Tibial artery (tissue), 4 donors: ENCODE measurements around the gene OCA2.

ENCODE experiments used
- DNase-seq, 2 donors: peaks; one replicate each; pipeline ENCODE4 v3.0.0-alpha.2; 2019
- H3K27ac ChIP-seq, 2 donors: fragments of 200-600 bp; sonication (generic) in 1 of 2; 1 replicate in 1 of 2; 2 replicates in 1 of 2; pipeline ENCODE4 v1.5.1; 2018 to 2019; ENCODE audit warnings: mild to moderate bottlenecking in 1 of 2
- H3K27me3 ChIP-seq, 2 donors: fragments of 200-600 bp; sonication (generic) in 1 of 2; one replicate each; pipeline versions ENCODE4 v1.5.1 to v1.6.0; 2016 to 2019
- H3K36me3 ChIP-seq, 3 donors: fragments of 200-600 bp; sonication (generic) in 2 of 3; one replicate each; pipeline ENCODE4 v1.5.1; 2016 to 2019; ENCODE audit warnings: mild to moderate bottlenecking in 2 of 3
- H3K4me1 ChIP-seq, 4 donors: fragments of 200-600 bp; sonication (generic) in 2 of 4; 1 replicate in 3 of 4; 2 replicates in 1 of 4; pipeline ENCODE4 v1.5.1; 2016 to 2019
- H3K4me3 ChIP-seq, 2 donors: fragments of 200-600 bp; sonication (generic) in 1 of 2; 1 replicate in 1 of 2; 2 replicates in 1 of 2; pipeline ENCODE4 v1.5.1; 2018 to 2019; ENCODE audit warnings: mild to moderate bottlenecking in 2 of 2
- H3K9me3 ChIP-seq, 3 donors: fragments of 200-600 bp; sonication (generic) in 1 of 3; one replicate each; pipeline ENCODE4 v1.5.1; 2016 to 2019
- intact Hi-C: fragments of 100-400 bp; cut with DNase I; formaldehyde crosslinking; loops from one replicate; pipeline ENCODE4 v1.15.0; 2023; ENCODE audit warnings: low total_unique reads
- TF ChIP-seq, protein P1 (sequence below), 2 experiments: fragments of 200-600 bp in 1 of 2; fragments of 450-650 bp in 1 of 2; IDR thresholded peaks; one replicate each; pipeline ENCODE4 v1.5.1; 2017 to 2019; ENCODE audit warnings: antibody characterized with exemption in 2 of 2, mild to moderate bottlenecking in 1 of 2, moderate library complexity in 1 of 2

The OCA2 gene

DNA sequence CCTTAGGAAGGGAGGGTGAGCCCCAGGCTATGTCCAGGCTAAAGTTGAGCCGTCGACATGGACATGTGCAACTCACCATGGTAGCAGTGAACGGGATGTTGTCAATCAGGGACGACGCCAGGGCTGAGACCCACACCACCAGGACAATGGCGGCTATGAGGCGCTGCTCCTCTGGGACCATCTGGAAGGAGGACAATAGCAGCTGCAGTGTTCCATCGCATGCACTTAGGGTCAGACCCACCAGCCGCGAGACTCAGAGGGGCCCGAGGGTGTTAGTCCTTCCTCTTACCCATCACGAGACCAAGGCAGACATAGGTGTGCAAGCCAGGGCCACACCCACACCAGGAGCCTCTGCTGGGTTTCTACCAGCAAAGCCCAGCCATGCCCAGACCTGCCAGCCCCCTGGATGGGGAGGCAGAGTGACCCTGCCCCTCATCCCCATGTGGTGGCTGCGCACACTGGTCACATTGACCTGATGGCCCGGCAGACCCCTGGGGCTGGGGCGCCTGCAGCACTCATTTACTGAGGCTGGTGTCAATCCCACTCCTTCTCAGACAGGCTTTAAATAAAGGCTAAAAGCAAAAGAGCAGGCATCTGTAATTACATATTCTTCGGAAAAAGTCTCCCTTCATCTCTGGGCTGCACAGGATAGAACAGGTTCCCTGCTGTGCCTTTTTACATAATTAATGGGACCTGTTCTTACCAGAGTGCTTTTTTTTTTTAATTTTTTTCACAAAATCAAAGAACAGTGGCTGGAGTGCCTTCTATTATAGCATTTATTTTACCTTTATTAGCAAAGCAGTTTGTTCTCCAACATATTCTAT lies 227.8 kb downstream of the OCA2 start:
- H3K4me1 ChIP-seq, result no peaks in the 10 kb centered on the region
- no peaks in the 10 kb centered on the region for H3K36me3 ChIP-seq
- intact Hi-C loops, result no loop called here
- no peak for DNase-seq
- TF ChIP-seq, protein P1, sequence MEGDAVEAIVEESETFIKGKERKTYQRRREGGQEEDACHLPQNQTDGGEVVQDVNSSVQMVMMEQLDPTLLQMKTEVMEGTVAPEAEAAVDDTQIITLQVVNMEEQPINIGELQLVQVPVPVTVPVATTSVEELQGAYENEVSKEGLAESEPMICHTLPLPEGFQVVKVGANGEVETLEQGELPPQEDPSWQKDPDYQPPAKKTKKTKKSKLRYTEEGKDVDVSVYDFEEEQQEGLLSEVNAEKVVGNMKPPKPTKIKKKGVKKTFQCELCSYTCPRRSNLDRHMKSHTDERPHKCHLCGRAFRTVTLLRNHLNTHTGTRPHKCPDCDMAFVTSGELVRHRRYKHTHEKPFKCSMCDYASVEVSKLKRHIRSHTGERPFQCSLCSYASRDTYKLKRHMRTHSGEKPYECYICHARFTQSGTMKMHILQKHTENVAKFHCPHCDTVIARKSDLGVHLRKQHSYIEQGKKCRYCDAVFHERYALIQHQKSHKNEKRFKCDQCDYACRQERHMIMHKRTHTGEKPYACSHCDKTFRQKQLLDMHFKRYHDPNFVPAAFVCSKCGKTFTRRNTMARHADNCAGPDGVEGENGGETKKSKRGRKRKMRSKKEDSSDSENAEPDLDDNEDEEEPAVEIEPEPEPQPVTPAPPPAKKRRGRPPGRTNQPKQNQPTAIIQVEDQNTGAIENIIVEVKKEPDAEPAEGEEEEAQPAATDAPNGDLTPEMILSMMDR (IDR thresholded peaks at IDR 0.05), result no peak
- no peak overlapping the region for H3K4me3 ChIP-seq
- no peaks in the 10 kb centered on the region for H3K9me3 ChIP-seq
- no peak overlapping the region for H3K27ac ChIP-seq
- no peaks in the 10 kb centered on the region for H3K27me3 ChIP-seq

DNA sequence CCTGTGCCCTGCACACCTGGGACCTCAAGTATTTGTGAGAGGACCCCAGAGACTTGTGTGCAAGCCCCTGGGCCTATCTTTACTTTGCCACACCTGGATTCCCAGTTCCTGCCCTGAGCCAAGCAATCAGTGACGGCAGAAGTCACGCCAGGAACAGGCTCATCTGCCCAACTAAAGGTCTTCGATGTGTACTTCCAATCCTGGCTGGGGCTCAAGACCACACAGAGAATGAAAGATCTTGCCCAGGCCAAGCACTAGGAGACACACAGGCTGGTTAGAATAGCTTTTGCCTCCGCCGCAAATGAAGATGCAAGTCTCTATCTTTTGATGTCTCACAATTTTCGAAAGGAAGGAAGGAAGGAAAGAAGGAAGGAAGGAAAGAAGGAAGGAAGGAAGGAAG lies 228.8 kb downstream of the OCA2 start:
- Histone ChIP-seq H3K27ac (no peak overlapping the region), H3K36me3 (peaks cover 0 to 4% (median 0%) of the 10 kb centered on the region in 3 donors), H3K9me3 (no peaks in the 10 kb centered on the region), H3K27me3 (no peaks in the 10 kb centered on the region), H3K4me3 (no peak overlapping the region), H3K4me1 (no peaks in the 10 kb centered on the region)
- intact Hi-C loops, result no loop called here
- TF ChIP-seq, protein P1 (IDR thresholded peaks at IDR 0.05), result no peak
- no peak for DNase-seq

DNA sequence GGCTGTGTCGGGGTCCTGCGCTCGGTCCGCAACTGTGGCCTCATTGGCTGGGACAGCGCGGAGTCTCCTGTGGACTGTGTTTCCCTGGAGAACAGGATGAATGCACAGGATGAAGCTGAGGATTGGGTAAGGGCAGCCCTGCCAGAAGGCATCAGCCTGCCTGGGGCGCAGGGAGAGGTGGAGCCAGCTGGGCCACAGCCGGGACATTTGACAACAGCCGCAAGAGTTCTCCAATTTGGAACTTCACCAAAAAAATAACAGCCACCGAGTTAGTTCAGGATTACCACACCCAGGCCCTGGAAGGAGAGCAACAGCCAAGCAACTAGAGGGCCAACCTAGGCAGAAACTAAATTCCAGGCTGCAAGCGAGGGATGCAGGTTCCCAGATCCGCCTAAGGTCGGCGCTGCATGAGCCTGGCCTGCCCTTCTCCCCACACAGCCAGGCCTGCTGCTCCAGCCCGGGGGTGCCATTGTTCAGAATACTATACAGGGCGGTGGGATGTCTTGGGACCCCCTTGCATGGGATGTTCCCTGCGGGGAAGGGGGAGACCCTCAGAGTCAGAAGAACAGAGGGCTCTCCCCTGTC lies 229.3 kb downstream of the OCA2 start:
- no peaks in the 10 kb centered on the region for H3K27me3 ChIP-seq
- no peak overlapping the region for H3K4me3 ChIP-seq
- intact Hi-C loops, result no loop called here
- TF ChIP-seq, protein P1 (IDR thresholded peaks at IDR 0.05), result no peak
- H3K36me3 ChIP-seq, result peaks cover 0 to 4% (median 0%) of the 10 kb centered on the region in 3 donors
- no peaks in the 10 kb centered on the region for H3K9me3 ChIP-seq
- no peak for DNase-seq
- H3K4me1 ChIP-seq, result no peaks in the 10 kb centered on the region
- H3K27ac ChIP-seq, result no peak overlapping the region

DNA sequence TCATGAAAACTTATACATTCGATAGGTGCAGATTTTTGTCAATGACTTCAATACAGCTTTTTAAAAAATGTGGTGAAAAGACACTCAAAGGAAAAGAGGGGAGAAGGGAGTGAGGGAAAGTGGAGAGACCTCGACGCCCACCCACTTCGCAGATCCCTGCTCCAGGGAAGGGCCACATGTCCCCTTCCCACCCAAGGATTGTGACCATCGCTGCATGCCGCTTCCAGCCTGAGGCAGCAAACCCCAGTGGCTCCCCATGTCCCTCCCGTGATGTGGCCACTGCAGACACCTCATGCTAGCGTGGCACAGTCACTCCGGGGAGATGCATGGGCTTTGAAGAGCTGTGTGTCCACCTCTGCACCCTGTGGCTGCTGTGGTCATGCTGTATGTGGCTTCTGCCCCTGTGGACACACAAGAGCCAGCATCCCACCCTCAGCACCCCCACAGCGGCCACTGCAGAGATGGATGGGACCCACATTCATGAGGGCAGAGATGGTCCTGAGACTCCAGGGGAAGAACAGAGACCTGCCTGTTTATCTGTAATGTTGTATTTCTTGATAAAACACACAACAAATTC lies 230.2 kb downstream of the OCA2 start:
- TF ChIP-seq, protein P1 (IDR thresholded peaks at IDR 0.05), result no peak
- Histone ChIP-seq H3K27ac (no peak overlapping the region), H3K4me1 (no peaks in the 10 kb centered on the region), H3K27me3 (no peaks in the 10 kb centered on the region), H3K36me3 (peaks cover 0 to 4% (median 0%) of the 10 kb centered on the region in 3 donors), H3K4me3 (no peak overlapping the region), H3K9me3 (no peaks in the 10 kb centered on the region)
- intact Hi-C loops, result no loop called here
- no peak for DNase-seq

DNA sequence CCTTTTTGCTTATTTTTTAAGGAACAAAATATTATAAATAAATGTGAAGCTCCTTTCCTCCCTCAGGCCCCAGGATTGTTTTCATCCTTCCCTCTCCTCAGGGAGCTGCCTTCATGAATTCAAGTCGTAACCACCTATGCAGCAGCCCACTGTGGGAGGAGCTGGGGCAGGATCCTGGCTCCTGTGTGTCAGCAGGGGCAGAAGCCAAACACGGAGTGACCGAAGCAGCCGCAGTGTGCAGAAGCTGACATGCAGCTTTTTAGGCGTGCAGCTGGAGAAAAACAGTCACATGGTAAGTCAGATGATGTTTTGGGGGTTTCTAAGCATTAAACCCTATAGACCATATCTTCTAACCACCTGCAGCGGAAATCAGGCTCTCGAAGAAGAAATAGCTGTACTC lies 231.3 kb downstream of the OCA2 start:
- H3K4me1 ChIP-seq, result no peaks in the 10 kb centered on the region
- no peaks in the 10 kb centered on the region for H3K27me3 ChIP-seq
- H3K9me3 ChIP-seq, result no peaks in the 10 kb centered on the region
- H3K27ac ChIP-seq, result no peak overlapping the region
- H3K36me3 ChIP-seq, result peaks cover 0 to 4% (median 0%) of the 10 kb centered on the region in 3 donors
- intact Hi-C loops, result no loop called here
- TF ChIP-seq, protein P1 (IDR thresholded peaks at IDR 0.05), result no peak
- no peak for DNase-seq
- no peak overlapping the region for H3K4me3 ChIP-seq
